K562 (cell line): ENCODE measurements around the gene MED15. TPM values are rescaled to one million over a fixed set of nuclear protein-coding genes. Genes with fewer than 3 reads are reported as not detected.
A peak's percentile ranks its signal among the peaks of the same experiment; 100 is the strongest.

Source experiments
- CAMTA2 ChIP-seq: fragments of 250-450 bp; sonication (Bioruptor Pico); conservative IDR thresholded peaks from 2 replicates; pipeline ENCODE4 v1.5.1; 2022
- CCAR2 ChIP-seq: fragments of 200-400 bp; formaldehyde crosslinking; IDR thresholded peaks from 2 replicates; pipeline ENCODE4 v1.6.1; 2017; ENCODE audit warnings: mild to moderate bottlenecking, low read depth, low read length
- CHCHD3 ChIP-seq: fragments of 250-450 bp; sonication (Bioruptor Pico); IDR thresholded peaks from 2 replicates; pipeline ENCODE4 v2.1.2; 2022; ENCODE audit warnings: mild to moderate bottlenecking
- CHD2 ChIP-seq: IDR thresholded peaks from 2 replicates; pipeline ENCODE4 v1.6.1; 2011; ENCODE audit warnings: low read depth, low read length
- GATAD2B ChIP-seq: fragments of 450-650 bp; IDR thresholded peaks from 2 replicates; pipeline ENCODE4 v1.6.1; 2017; ENCODE audit warnings: mild to moderate bottlenecking, borderline replicate concordance
- MAFF ChIP-seq: IDR thresholded peaks from 2 replicates; pipeline ENCODE4 v1.6.1; 2012; ENCODE audit warnings: low read length, improper control_type of control experiment
- PRPF4 ChIP-seq: fragments of 200-400 bp; formaldehyde crosslinking; IDR thresholded peaks from one replicate; pipeline ENCODE4 v1.6.1; 2017; ENCODE audit warnings: low read length, low read depth, mild to moderate bottlenecking; ENCODE audit not compliant: insufficient read depth, poor library complexity, severe bottlenecking
- SLC30A9 ChIP-seq: fragments of 250-450 bp; sonication (Bioruptor Pico); IDR thresholded peaks from 2 replicates; pipeline ENCODE4 v1.8.0; 2022; ENCODE audit warnings: mild to moderate bottlenecking, moderate library complexity
- STAT5A ChIP-seq: IDR thresholded peaks from 2 replicates; pipeline ENCODE4 v1.6.1; 2012; ENCODE audit warnings: low read length, inconsistent platforms, borderline replicate concordance
- TCF3 ChIP-seq: sonication (generic); formaldehyde crosslinking; IDR thresholded peaks from 2 replicates; pipeline ENCODE4 v1.4.0; 2020; ENCODE audit warnings: mild to moderate bottlenecking, missing genetic modification reagents
- ZKSCAN3 ChIP-seq: fragments of 250-450 bp; sonication (Bioruptor Pico); IDR thresholded peaks from 2 replicates; pipeline ENCODE4 v1.4.0; 2020
- ZNF140 ChIP-seq: fragments of 250-450 bp; sonication (Bioruptor Pico); IDR thresholded peaks from 2 replicates; pipeline ENCODE4 v1.8.0; 2021; ENCODE audit warnings: moderate library complexity, mild to moderate bottlenecking, inconsistent platforms
- ZNF584 ChIP-seq: fragments of 200-800 bp; sonication (Bioruptor generic); IDR thresholded peaks from 2 replicates; pipeline ENCODE4 v1.6.1; 2016; ENCODE audit warnings: low read depth, mild to moderate bottlenecking, missing genetic modification characterization, missing compliant biosample characterization
- polyA plus RNA-seq, 8 experiments: library from polyadenylated mRNA; depleted of rRNA in 4 of 8; stranded (reverse) in 5 of 8; unstranded in 3 of 8; fragments of >200 nt; fragmentation: Nextera tagmentation in 2 of 8; fragmentation: Illumina TruSeq in 1 of 8; extraction: Ambion mirVana in 2 of 8; extraction: Trizol in 1 of 8; gene quantifications; 2 replicates each; pipeline versions ENCODE4 v1.2.1 to v1.2.3, GENCODE V29; 2011 to 2014; ENCODE audit warnings: inconsistent platforms in 1 of 8, missing spikeins in 1 of 8
- total RNA-seq, 7 experiments: library from RNA; depleted of rRNA in 6 of 7; stranded (reverse); fragments of >200 nt in 6 of 7; fragmentation: Illumina TruSeq in 2 of 7; extraction: Trizol in 2 of 7; gene quantifications; 2 replicates each; pipeline versions ENCODE4 v1.2.1 to v1.2.3, GENCODE V29; 2011 to 2021; ENCODE audit warnings: low replicate concordance in 1 of 7
- TF ChIP-seq, protein P1 (sequence below): fragments of 250-450 bp; sonication (Bioruptor Pico); IDR thresholded peaks from 2 replicates; pipeline ENCODE4 v1.4.0; 2020; ENCODE audit warnings: mild to moderate bottlenecking, moderate library complexity, borderline replicate concordance
- TF ChIP-seq, protein P2 (sequence below): fragments of 450-650 bp; IDR thresholded peaks from 2 replicates; pipeline ENCODE4 v1.6.1; 2017; ENCODE audit warnings: mild to moderate bottlenecking, moderate library complexity
- TF ChIP-seq, protein P3 (sequence below): fragments of 250-450 bp; sonication (Bioruptor Pico); IDR thresholded peaks from 2 replicates; pipeline ENCODE4 v1.4.0; 2020; ENCODE audit warnings: mild to moderate bottlenecking, moderate library complexity
- TF ChIP-seq, protein P4 (sequence below): sonication (generic); formaldehyde crosslinking; IDR thresholded peaks from 2 replicates; pipeline ENCODE4 v1.8.0; 2022; ENCODE audit warnings: mild to moderate bottlenecking, missing genetic modification reagents
- TF ChIP-seq, protein P5 (sequence below): fragments of 250-450 bp; sonication (Bioruptor Pico); IDR thresholded peaks from 2 replicates; pipeline ENCODE4 v1.5.0; 2021

The MED15 gene
- total and polyA plus RNA-seq, 9 of the 15 experiments (the other 6 are each of a cell fraction or from before 2014, with no cell fraction given), result 4.0 to 271 (median 60.1) TPM

DNA sequence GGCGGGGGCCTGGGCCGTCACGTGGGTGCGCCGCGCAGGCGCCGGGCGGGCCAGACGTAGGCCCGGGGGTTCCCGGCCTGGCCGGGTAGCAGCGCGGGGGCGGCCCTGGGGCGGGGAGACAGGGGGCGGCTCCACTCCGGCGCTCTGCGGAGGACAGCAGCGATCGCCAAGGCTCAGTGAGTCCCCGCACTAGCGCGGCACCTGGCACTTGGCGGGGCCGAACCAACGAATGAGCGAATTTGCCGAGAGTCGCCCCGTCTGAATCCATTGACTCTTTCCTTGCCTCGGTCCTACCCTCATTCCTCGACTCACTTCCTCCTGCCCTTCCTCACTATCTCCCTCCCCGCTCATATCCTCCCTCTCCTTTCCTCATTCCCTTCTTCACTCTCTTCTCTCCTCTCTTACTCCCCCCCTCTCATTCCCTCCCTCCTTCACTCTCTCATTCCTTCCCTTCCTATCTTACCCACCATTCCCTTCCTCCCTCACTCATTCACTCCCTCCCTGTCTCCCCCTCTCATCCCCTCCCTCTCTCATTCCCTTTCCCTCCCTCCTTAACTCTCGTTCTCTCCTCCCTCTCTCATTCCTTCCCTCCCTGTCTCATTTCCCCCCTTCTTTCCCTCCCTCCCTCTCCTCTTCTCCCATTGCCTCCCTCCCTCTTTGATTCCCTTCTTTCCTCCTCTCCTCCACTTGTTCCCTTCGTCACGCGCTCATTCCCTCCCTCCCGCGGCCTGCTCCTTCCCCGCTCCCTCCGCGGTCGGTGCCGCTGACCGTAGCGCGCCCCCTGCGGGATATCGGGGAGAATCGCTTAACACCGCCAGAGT, 11.3 kb upstream of the MED15 start (continued):
- TF ChIP-seq, protein P1, sequence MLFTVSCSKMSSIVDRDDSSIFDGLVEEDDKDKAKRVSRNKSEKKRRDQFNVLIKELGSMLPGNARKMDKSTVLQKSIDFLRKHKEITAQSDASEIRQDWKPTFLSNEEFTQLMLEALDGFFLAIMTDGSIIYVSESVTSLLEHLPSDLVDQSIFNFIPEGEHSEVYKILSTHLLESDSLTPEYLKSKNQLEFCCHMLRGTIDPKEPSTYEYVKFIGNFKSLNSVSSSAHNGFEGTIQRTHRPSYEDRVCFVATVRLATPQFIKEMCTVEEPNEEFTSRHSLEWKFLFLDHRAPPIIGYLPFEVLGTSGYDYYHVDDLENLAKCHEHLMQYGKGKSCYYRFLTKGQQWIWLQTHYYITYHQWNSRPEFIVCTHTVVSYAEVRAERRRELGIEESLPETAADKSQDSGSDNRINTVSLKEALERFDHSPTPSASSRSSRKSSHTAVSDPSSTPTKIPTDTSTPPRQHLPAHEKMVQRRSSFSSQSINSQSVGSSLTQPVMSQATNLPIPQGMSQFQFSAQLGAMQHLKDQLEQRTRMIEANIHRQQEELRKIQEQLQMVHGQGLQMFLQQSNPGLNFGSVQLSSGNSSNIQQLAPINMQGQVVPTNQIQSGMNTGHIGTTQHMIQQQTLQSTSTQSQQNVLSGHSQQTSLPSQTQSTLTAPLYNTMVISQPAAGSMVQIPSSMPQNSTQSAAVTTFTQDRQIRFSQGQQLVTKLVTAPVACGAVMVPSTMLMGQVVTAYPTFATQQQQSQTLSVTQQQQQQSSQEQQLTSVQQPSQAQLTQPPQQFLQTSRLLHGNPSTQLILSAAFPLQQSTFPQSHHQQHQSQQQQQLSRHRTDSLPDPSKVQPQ, result peak; percentile 14; the same call in 1 of the 2 replicates
- TF ChIP-seq GATAD2B (no peak), ZNF140 (CRISPR knock-in tag) (no peak), MAFF (no peak; the same call in 1 of the 2 replicates), CCAR2 (peak; percentile 78), TCF3 (CRISPR knock-in tag) (no peak), STAT5A (peak; percentile 45; the same call in 1 of the 2 replicates), ZKSCAN3 (CRISPR knock-in tag) (0 out of 2 replicates have a peak, but pooled peaks have one; percentile 16), CHD2 (peak; percentile 66), PRPF4 (no peak), CAMTA2 (CRISPR knock-in tag) (peak; percentile 95), CHCHD3 (CRISPR knock-in tag) (peak; percentile 72; the same call in 1 of the 2 replicates), SLC30A9 (CRISPR knock-in tag) (no peak; the same call in 1 of the 2 replicates), ZNF584 (CRISPR knock-in tag) (no peak)
- TF ChIP-seq, protein P2, sequence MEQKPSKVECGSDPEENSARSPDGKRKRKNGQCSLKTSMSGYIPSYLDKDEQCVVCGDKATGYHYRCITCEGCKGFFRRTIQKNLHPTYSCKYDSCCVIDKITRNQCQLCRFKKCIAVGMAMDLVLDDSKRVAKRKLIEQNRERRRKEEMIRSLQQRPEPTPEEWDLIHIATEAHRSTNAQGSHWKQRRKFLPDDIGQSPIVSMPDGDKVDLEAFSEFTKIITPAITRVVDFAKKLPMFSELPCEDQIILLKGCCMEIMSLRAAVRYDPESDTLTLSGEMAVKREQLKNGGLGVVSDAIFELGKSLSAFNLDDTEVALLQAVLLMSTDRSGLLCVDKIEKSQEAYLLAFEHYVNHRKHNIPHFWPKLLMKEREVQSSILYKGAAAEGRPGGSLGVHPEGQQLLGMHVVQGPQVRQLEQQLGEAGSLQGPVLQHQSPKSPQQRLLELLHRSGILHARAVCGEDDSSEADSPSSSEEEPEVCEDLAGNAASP, result no peak
- TF ChIP-seq, protein P3, sequence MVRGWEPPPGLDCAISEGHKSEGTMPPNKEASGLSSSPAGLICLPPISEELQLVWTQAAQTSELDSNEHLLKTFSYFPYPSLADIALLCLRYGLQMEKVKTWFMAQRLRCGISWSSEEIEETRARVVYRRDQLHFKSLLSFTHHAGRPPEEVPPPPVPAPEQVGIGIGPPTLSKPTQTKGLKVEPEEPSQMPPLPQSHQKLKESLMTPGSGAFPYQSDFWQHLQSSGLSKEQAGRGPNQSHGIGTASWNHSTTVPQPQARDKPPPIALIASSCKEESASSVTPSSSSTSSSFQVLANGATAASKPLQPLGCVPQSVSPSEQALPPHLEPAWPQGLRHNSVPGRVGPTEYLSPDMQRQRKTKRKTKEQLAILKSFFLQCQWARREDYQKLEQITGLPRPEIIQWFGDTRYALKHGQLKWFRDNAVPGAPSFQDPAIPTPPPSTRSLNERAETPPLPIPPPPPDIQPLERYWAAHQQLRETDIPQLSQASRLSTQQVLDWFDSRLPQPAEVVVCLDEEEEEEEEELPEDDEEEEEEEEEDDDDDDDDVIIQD (CRISPR knock-in tag), result peak; percentile 80
- TF ChIP-seq, protein P4, sequence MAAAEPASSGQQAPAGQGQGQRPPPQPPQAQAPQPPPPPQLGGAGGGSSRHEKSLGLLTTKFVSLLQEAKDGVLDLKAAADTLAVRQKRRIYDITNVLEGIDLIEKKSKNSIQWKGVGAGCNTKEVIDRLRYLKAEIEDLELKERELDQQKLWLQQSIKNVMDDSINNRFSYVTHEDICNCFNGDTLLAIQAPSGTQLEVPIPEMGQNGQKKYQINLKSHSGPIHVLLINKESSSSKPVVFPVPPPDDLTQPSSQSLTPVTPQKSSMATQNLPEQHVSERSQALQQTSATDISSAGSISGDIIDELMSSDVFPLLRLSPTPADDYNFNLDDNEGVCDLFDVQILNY (CRISPR knock-in tag), result no peak
- TF ChIP-seq, protein P5, sequence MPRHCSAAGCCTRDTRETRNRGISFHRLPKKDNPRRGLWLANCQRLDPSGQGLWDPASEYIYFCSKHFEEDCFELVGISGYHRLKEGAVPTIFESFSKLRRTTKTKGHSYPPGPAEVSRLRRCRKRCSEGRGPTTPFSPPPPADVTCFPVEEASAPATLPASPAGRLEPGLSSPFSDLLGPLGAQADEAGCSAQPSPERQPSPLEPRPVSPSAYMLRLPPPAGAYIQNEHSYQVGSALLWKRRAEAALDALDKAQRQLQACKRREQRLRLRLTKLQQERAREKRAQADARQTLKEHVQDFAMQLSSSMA (CRISPR knock-in tag), result no peak
